OCI-M1 (cell line): ENCODE measurements around the gene ZDHHC21.
A peak's percentile ranks its signal among the peaks of the same experiment; 100 is the strongest.
"Not testable (repeated sequence)": the region's sequence is repeated elsewhere in the genome, so short reads cannot be mapped to it uniquely, and the experiment has no call there.

Experiments
- DNase-seq: peaks from one replicate; lab custom pipeline; 2025; lab: John Stamatoyannopoulos, UW

The ZDHHC21 gene

GRCh38 chr9:14682616-14683015 lies 10.6 kb downstream of the ZDHHC21 start:
- DNase-seq, result not testable (repeated sequence)

- no peak for DNase-seq
Measured at GRCh38 chr9:14678776-14679175, 14.5 kb downstream of the ZDHHC21 start.

DNA sequence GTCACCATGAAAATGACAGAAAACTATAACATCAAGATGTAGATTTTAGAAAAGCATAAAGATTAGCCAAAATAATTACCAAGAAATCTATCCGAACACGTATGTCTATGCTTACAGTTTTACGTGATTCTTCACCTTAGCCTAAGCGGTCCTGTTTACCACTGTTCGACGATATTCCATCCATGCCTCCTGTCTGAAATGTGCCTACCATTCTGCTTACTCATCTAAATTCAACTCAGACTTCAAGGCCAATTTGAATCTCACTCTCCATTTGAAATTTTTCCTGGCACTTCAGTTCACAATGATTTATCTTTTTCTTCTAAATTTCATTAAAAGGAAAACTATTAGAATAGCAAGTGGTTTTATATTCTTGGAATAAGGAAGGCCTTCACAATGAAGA lies 15.4 kb downstream of the ZDHHC21 start:
- DNase-seq, result no peak

GRCh38 chr9:14677396-14677795 lies 15.8 kb downstream of the ZDHHC21 start:
- DNase-seq, result no peak

DNA sequence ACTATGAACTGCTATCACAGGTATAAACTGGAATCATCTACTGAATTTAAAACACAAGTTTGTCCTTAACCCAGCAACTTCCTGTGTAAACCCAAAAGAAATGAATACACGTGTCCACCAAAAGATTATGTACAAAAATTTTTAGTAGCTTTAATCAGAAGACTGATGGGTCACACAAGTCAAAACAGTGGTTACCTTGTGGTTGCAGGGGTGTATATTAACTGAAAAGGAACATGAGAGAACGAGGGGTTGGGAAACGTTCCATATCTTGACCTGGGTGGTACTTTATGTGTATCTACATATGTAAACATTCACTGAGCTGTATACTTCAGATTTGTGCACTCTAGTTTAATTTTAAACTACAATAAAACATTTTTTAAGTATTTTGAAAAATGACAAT lies 18.6 kb downstream of the ZDHHC21 start:
- no peak for DNase-seq

DNA sequence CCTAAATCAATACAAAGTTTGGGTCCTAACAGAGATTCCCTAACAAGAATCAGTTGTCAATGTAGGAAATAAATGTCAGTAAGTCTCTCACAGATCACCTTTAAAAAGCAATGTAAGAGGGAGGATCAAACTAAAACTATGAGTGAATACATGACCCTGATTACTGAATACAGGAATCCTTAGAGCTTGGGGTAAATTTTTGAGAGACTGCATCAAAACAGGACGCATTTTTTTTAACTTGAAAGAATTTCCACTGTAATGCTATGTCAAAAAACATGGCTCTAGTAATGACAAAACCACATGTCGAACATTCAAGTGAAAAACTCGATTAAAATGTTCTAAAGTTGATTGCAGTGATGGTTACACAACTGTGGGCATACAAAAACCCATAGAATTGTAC lies 21.9 kb downstream of the ZDHHC21 start:
- DNase-seq, result no peak

GRCh38 chr9:14670718-14671117 lies 22.5 kb downstream of the ZDHHC21 start:
- no peak for DNase-seq

DNA sequence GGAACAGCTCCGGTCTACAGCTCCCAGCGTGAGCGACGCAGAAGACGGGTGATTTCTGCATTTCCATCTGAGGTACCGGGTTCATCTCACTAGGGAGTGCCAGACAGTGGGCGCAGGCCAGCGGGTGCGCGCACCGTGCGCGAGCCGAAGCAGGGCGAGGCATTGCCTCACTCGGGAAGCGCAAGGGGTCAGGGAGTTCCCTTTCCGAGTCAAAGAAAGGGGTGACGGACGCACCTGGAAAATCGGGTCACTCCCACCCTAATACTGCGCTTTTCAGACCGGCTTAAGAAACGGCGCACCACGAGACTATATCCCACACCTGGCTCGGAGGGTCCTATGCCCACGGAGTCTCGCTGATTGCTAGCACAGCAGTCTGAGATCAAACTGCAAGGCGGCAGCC lies 29.2 kb downstream of the ZDHHC21 start:
- DNase-seq, result not testable (repeated sequence)

DNA sequence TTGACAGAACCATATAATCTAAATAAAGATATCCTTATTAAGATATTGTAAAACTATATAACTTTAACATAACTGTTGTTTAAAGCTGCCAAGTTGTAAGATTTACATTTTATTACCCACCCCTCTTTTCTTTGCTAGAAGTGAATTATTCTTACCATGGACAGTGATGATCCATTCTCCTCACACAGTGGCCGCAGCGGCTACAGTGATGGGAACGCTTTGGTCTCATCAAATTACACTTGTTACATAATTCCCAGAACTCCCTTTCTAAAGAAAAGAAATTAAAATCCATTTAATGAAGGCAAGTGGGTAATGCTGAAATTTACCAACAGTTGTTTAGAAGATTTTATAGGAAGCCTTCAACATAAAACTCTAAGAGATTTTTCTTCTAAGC lies 31.2 kb downstream of the ZDHHC21 start:
- no peak for DNase-seq

DNA sequence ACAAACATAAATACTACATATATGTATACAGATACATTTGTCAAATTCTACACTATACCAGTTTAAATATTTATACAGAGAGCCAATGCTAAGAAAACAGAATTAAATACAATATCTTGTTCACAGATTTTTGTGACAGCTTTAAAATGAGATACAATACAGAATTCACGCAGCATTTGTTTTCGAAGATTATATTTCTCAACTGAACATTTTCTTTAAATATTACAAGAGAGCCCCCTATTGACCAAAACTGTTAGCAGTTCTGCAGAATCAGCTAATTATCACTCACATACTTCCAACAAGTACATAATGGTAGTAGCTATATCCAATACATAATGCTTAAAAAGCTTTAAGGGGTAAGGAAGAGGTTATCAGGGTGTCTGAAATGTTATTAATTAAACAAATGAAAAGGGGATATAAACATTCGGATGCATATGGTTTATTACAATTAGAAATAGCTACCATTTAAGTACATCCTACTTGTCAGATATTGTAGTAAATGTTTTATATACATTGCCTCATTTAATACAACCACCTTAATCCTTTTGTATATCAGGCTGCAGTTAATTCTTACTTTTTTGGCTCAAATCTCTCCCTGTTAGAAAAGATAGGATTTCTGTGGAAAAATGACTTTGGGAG lies 31.7 kb downstream of the ZDHHC21 start:
- DNase-seq, result peak; percentile 68

GRCh38 chr9:14660721-14661120 lies 32.5 kb downstream of the ZDHHC21 start:
- DNase-seq, result no peak

GRCh38 chr9:14654932-14655331 lies 38.3 kb downstream of the ZDHHC21 start:
- peak; percentile 2 for DNase-seq

GRCh38 chr9:14653511-14653910 lies 39.7 kb downstream of the ZDHHC21 start:
- DNase-seq, result no peak

GRCh38 chr9:14652729-14653377 lies 40.4 kb downstream of the ZDHHC21 start:
- peak; percentile 53 for DNase-seq

DNA sequence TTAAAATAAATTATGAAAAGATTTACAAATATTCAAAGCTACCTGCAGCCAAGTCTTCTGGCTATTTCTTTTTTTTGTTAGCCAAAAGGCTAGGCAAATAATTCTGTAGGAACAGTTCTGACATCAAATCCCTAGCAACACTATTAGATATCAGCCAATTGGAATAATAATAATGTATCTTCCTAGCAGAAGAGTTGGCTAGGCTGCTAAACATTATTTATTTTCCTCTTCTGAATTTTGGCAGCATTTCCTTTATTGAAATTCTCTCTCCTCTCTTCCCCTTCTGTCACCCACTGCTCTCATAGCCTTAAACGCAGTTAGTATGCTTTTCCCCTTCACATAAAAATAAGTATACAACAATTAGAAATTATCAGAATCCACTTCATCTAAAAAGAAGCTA lies 42.6 kb downstream of the ZDHHC21 start:
- no peak for DNase-seq

- DNase-seq, result no peak
Measured at GRCh38 chr9:14645648-14646047, 47.6 kb downstream of the ZDHHC21 start.

DNA sequence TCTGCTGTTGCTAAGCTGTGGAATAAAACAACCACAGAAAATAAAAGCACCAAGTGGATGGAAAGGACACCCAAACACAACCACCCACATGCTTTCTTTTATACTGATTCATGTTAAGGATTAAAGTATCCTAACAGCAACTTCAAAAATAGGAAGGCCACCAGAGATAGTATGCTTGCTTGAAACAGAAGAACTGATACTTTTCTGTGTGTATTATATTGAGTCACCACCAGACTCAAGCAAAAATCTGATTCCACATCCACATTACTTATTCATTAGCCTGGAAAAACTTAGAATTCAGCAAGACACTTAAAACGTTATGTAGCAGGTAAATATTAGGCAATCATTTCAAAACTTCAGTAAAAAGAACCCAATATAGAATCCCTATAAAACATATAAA lies 52.3 kb downstream of the ZDHHC21 start:
- DNase-seq, result no peak

DNA sequence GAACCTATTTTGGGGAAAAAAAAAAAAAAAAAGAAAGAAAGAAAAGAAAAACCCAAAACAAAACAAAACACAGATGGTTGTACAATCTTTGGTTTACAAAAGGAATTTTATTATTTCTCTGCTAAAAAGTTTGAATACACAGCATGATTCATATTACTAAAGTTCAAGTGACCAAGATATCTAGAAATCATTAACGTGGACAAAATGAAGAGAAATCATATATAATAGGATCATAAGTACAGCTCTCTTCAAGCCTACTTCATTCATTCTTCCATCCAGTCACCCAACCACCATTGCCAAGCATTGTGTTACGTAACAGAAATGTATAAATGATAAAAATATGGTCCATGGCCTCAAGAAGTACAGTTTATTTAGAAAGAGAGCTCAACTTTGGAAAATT lies 52.9 kb downstream of the ZDHHC21 start:
- no peak for DNase-seq

GRCh38 chr9:14633906-14634565 lies 59.2 kb downstream of the ZDHHC21 start:
- no peak for DNase-seq

DNA sequence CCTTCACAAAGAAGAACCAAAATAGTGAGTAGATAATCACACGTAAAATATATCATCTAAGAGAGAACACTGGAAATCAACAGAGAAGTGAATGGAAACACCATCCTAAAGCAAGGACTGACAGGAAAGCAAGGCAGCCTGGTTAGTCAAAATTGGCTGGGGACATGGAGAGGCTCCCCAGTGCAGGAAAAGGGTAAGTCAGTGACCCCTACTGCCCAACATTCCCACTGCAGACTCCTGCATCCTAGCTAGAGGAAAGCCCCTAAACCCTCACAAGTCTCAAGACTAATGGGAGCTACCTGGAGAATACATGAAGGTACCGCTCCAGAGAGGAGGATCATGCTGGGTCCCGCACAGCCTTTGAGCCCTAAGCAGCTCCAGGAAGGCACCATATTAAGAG lies 60.1 kb downstream of the ZDHHC21 start:
- no peak for DNase-seq

GRCh38 chr9:14627513-14627912 lies 65.7 kb downstream of the ZDHHC21 start:
- no peak for DNase-seq

DNA sequence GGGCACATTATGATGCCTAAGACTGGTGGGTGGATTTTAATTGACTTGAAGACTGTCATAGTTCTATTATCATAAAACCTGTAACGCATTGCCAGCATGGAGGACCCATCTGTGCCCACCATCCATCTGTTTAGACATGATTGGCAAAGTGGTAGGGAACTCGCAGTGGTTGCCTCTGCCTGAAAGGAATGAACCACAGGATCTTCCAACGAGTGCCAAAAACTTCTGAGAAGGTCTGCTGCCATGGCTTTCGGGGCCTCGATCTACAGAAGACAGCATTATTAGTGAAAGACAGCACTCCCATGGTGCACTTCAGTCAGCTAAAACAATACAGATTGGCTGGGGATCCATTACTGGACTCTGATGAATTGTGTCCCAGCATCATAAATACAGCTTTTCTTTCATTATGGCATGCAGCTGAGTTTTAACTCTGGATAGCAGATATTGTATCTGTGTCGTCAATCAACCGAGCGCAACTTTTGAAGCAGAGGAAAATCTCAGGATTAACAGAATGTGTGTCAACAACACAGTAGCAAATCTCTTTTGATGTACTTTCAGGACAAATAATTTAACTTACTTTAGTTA lies 74.3 kb downstream of the ZDHHC21 start:
- no peak for DNase-seq
